ENCODE data around the gene PDCD7. TPM values are rescaled to one million over a fixed set of nuclear protein-coding genes. Genes with fewer than 3 reads are reported as not detected.

PDCD7 gene
- total and polyA plus RNA-seq, 2 of the 13 experiments (the other 11 are each of a cell fraction or from before 2014, with no cell fraction given): 10.1 to 14.7 TPM

- DNase-seq (ENCODE audit: low spot score) (no peak), FAIRE-seq (no peak), ATAC-seq (no peak)
- H3K27me3 ChIP-seq (ENCODE audit: control insufficient read depth in 1 of 2, insufficient read depth in 2 of 2, low read length in 2 of 2): no peaks in the 10 kb centered on the region; a peak in 1 of 5 replicates
- peaks cover 4 to 12% of the 10 kb centered on the region in 2 experiments; a peak in 2 of 5 replicates for H3K36me3 ChIP-seq (replicated peaks in 1 of 2; ENCODE audit: control insufficient read depth in 1 of 2, insufficient read depth in 2 of 2, low read length in 2 of 2)
- TF ChIP-seq MIER3 (CRISPR knock-in tag; IDR thresholded peaks at IDR 0.05; ENCODE audit: borderline replicate concordance) (no peak), ZNF260 (CRISPR knock-in tag; IDR thresholded peaks at IDR 0.05; ENCODE audit: borderline replicate concordance, low read depth) (no peak), HDAC6 (IDR thresholded peaks at IDR 0.05; ENCODE audit: low read depth, low read length) (no peak), ATF5 (CRISPR knock-in tag; IDR thresholded peaks at IDR 0.05; ENCODE audit: low read depth) (no peak), TFAP4 (IDR thresholded peaks at IDR 0.05; ENCODE audit: borderline replicate concordance, low read depth) (no peak), ZBTB14 (CRISPR knock-in tag; IDR thresholded peaks at IDR 0.05) (no peak), GFI1 (CRISPR knock-in tag; IDR thresholded peaks at IDR 0.05; ENCODE audit: borderline replicate concordance) (no peak), TAF1 (CRISPR knock-in tag; IDR thresholded peaks at IDR 0.05) (no peak), TOPORS (CRISPR knock-in tag; IDR thresholded peaks at IDR 0.05) (no peak), BHLHE40 (IDR thresholded peaks at IDR 0.05; ENCODE audit: low read length) (no peak), ZNF7 (CRISPR knock-in tag; IDR thresholded peaks at IDR 0.05) (no peak), DMTF1 (CRISPR knock-in tag; IDR thresholded peaks at IDR 0.05) (no peak), NFIC (IDR thresholded peaks at IDR 0.05; ENCODE audit: low read length) (no peak)
- in situ Hi-C loops (cut with HindIII; ENCODE audit: extremely low pct_ligation_motif_present, low pct_unique_long_range_greater_than_20kb) (no loop called here), intact Hi-C loops (cut with micrococcal nuclease; ENCODE audit: unreplicated experiment) (no loop called here)
- no peak overlapping the region for H3K4me3 ChIP-seq (replicated peaks in 1 of 3; ENCODE audit: insufficient read depth in 1 of 3, low read depth in 2 of 3, low read length in 3 of 3)
- BruUV-seq (replicated peaks): no TSS peak
- no peak overlapping the region for H3K27ac ChIP-seq (ENCODE audit: extremely low read length, insufficient read depth, low read length)
- ChIA-PET POLR2A (no interaction called here), CTCF (ENCODE audit: low intra/inter-chr PET ratio, low total read pairs) (no interaction called here)
- H3K79me2 ChIP-seq (ENCODE audit: insufficient read depth, low read length): no peaks in the 10 kb centered on the region
- H3K4me2 ChIP-seq (ENCODE audit: low read depth, low read length): no peak overlapping the region
- 83% methylated on average over 3 of the region's 3 CpGs for WGBS (ENCODE audit: low lambda C conversion rate)
- H4K20me1 ChIP-seq (ENCODE audit: insufficient read depth, low read length): no peaks in the 10 kb centered on the region
- H3K9me3 ChIP-seq (ENCODE audit: low read length): no peaks in the 10 kb centered on the region
- H2AFZ ChIP-seq (ENCODE audit: low read length): no peak overlapping the region
- no peak overlapping the region for H3K9ac ChIP-seq (ENCODE audit: insufficient read depth, low read depth, low read length)
- no peaks in the 10 kb centered on the region for H3K4me1 ChIP-seq (ENCODE audit: insufficient read depth, low read length)
These were observed 22.8 kb downstream of the PDCD7 start for GRCh38 chr15:65110676-65111292.

Measured in HepG2 (cell line).